Measurements from ENCODE around the gene SRSF12.
"Not testable (repeated sequence)": the region's sequence is repeated elsewhere in the genome, so short reads cannot be mapped to it uniquely, and the experiment has no call there.

The SRSF12 gene

DNA sequence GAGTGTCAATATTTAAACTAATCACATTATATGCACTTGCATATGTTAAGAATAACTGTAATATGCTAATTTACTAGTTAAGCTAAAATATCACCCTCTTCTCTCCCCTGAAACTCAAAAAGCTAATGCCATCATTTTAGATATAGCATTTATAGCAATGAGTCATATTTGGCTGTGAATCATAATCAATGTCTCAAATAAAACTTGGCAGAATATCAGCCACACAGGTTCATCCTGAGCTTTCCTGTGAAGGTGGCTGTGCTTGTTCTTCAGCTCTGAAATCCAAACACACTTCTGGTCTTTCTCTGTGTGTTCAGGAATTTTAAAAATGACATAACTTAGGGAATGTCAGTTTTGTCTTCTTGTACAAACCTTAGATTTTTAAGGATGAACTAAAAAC, 50.1 kb downstream of the SRSF12 start:
- DNase-seq (ENCODE audit: insufficient read length) (no peak), FAIRE-seq (no peak)
- TF ChIP-seq POLR2A (IDR thresholded peaks at IDR 0.05; ENCODE audit: low read depth, low read length) = no peak
- TF ChIP-seq POLR2AphosphoS5 (IDR thresholded peaks at IDR 0.05; ENCODE audit: low read depth, low read length) = no peak
- no peak for TF ChIP-seq TAF1 (IDR thresholded peaks at IDR 0.05; ENCODE audit: borderline replicate concordance, low read depth, low read length)

GRCh38 chr6:89066940-89067646, 50.8 kb downstream of the SRSF12 start:
- no peak for FAIRE-seq
- TF ChIP-seq POLR2AphosphoS5 (IDR thresholded peaks at IDR 0.05; ENCODE audit: low read depth, low read length) = no peak
- no peak for TF ChIP-seq TAF1 (IDR thresholded peaks at IDR 0.05; ENCODE audit: borderline replicate concordance, low read depth, low read length)
- no peak for TF ChIP-seq POLR2A (IDR thresholded peaks at IDR 0.05; ENCODE audit: low read depth, low read length)

GRCh38 chr6:89066121-89066520, 51.8 kb downstream of the SRSF12 start:
- not testable (repeated sequence) for DNase-seq (ENCODE audit: insufficient read length); FAIRE-seq

More at GRCh38 chr6:89066940-89067646, 50.8 kb downstream of the SRSF12 start:
- DNase-seq (ENCODE audit: insufficient read length) = no peak

DNA sequence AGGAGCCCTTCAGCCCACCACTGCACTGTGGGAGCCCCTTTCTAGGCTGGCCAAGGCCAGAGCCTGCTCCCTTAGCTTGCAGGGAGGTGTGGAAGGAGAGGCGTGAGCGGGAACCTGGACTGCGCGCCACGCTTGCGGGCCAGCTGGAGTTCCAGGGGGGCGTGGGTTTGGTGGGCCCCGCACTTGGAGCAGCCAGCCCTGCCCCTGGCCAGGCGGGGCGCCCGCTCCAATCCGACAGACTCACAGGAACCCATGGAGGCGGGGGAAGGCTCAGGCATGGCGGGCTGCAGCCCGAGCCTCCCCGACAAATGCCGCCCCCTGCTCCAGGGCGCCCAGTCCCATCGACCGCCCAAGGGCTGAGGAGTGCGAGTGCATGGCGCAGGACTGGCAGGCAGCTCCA, 52.9 kb downstream of the SRSF12 start:
- DNase-seq (ENCODE audit: insufficient read length); FAIRE-seq: not testable (repeated sequence)

DNA sequence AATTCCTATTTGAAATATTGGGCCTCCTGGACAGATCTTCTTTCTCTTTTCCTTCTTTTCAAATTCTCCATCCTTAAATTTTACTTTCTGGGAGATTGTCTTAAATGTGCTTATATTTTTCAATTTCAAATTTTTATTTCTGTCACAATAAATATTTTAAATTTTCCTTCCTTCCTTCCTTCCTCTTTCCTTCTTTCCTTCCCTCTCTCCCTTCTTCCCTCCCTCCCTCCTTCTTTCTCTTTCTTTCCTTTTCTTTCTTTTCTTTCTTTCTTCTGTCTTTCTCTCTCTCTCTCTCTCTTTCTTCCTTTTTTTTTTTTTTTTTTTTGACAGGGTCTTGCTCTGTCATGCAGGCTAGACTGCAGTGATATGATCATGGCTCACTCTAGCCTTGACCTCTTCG, 54.0 kb downstream of the SRSF12 start:
- DNase-seq (ENCODE audit: insufficient read length) (no peak), FAIRE-seq (no peak)
- TF ChIP-seq POLR2A (IDR thresholded peaks at IDR 0.05; ENCODE audit: low read depth, low read length) (no peak), POLR2AphosphoS5 (IDR thresholded peaks at IDR 0.05; ENCODE audit: low read depth, low read length) (no peak), TAF1 (IDR thresholded peaks at IDR 0.05; ENCODE audit: borderline replicate concordance, low read depth, low read length) (no peak)

DNA sequence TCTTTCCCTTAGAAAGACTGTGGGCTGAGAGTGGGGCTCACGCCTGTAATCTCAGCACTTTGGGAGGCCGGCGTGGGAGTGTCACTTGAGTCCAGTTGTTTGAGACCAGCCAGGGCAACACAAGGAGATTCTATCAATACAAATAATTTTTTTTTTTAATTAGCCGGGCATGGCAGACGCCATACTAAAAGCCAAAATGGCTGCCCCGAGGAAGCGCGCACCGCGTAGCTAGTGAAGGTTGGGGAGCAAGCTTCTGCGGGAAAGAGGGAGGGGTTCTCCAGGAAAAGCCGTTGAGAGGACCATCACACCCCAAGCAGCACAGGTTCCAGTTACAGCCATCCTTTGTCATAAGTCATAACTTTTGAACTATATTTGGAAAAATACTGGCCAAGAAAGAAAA, 58.6 kb downstream of the SRSF12 start:
- FAIRE-seq (no peak), DNase-seq (ENCODE audit: insufficient read length) (no peak)
- TF ChIP-seq POLR2A (IDR thresholded peaks at IDR 0.05; ENCODE audit: low read depth, low read length) = no peak
- no peak for TF ChIP-seq POLR2AphosphoS5 (IDR thresholded peaks at IDR 0.05; ENCODE audit: low read depth, low read length)
- no peak for TF ChIP-seq TAF1 (IDR thresholded peaks at IDR 0.05; ENCODE audit: borderline replicate concordance, low read depth, low read length)

DNA sequence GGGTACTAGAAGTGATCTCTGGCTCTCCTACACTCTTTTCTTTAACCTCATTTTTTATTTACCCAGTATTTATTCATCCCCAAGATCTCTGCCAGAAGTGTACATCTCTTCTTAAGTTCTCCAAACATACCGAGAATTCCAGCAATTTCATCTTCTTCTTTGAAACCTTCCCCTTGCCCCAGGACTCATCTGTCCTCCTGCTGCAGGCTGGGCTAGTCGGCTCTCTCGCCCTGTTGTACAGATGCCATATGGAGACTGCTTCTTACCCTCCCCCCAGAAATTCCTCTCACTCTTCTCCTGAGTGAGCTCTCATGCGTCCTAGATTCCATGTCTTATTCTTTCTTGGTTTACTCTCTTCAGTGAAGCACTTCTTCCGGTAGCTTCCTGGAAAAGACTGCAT, 59.2 kb downstream of the SRSF12 start:
- no peak for FAIRE-seq
- DNase-seq (ENCODE audit: insufficient read length) = no peak
- TF ChIP-seq POLR2AphosphoS5 (IDR thresholded peaks at IDR 0.05; ENCODE audit: low read depth, low read length) = no peak
- TF ChIP-seq TAF1 (IDR thresholded peaks at IDR 0.05; ENCODE audit: borderline replicate concordance, low read depth, low read length) = no peak
- no peak for TF ChIP-seq POLR2A (IDR thresholded peaks at IDR 0.05; ENCODE audit: low read depth, low read length)

- FAIRE-seq (no peak), DNase-seq (ENCODE audit: insufficient read length) (no peak)
- TF ChIP-seq TAF1 (IDR thresholded peaks at IDR 0.05; ENCODE audit: borderline replicate concordance, low read depth, low read length) (no peak), POLR2A (IDR thresholded peaks at IDR 0.05; ENCODE audit: low read depth, low read length) (no peak), POLR2AphosphoS5 (IDR thresholded peaks at IDR 0.05; ENCODE audit: low read depth, low read length) (no peak)
Measured at GRCh38 chr6:89057759-89058158, 60.1 kb downstream of the SRSF12 start.

DNA sequence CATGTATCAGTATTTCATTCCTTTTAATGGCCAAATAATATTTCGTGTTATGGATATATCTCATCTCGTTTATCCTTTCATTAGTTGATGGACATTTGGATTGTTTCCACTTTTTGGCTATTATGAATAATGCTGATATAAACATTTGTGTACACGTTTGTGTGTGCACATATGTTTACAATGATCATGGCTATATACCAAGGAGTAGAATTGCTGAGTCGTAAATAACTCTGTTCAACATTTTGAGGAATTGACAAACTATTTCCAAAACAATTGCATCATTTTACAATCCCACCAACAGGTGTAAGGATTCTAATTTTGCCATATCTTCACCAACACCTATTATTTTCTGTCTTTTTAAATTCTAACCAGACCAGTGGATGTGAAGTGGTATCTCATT, 63.7 kb downstream of the SRSF12 start:
- TF ChIP-seq POLR2AphosphoS5 (IDR thresholded peaks at IDR 0.05; ENCODE audit: low read depth, low read length) (no peak), TAF1 (IDR thresholded peaks at IDR 0.05; ENCODE audit: borderline replicate concordance, low read depth, low read length) (no peak), POLR2A (IDR thresholded peaks at IDR 0.05; ENCODE audit: low read depth, low read length) (no peak)
- FAIRE-seq (no peak), DNase-seq (ENCODE audit: insufficient read length) (no peak)

- DNase-seq (ENCODE audit: insufficient read length) = no peak
- TF ChIP-seq TAF1 (IDR thresholded peaks at IDR 0.05; ENCODE audit: borderline replicate concordance, low read depth, low read length) (no peak), POLR2AphosphoS5 (IDR thresholded peaks at IDR 0.05; ENCODE audit: low read depth, low read length) (no peak), POLR2A (IDR thresholded peaks at IDR 0.05; ENCODE audit: low read depth, low read length) (no peak)
- FAIRE-seq = no peak
Measured at GRCh38 chr6:89051676-89052075, 66.2 kb downstream of the SRSF12 start.

DNA sequence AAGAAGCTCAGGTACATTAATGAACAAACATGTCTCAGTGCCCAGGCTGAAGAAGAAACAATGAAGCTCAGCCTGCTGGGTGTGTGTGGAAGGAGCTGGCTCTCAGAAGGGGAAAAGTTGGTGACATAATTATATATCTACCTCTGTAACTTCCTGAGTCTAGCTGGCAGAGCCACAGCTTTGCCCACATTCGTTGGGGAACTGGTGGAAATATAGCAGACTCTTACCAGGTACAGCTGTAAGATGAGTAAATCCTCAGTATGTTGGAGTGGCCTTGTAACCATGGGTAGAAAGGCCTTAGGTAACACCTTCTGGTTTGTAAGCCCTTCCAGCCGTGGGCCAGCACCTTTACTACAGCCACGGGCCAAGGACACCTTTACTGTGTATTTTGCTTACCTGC, 67.2 kb downstream of the SRSF12 start:
- DNase-seq (ENCODE audit: insufficient read length) (no peak), FAIRE-seq (no peak)
- no peak for TF ChIP-seq POLR2AphosphoS5 (IDR thresholded peaks at IDR 0.05; ENCODE audit: low read depth, low read length)
- no peak for TF ChIP-seq POLR2A (IDR thresholded peaks at IDR 0.05; ENCODE audit: low read depth, low read length)
- no peak for TF ChIP-seq TAF1 (IDR thresholded peaks at IDR 0.05; ENCODE audit: borderline replicate concordance, low read depth, low read length)

GRCh38 chr6:89050155-89050554, 67.7 kb downstream of the SRSF12 start:
- DNase-seq (ENCODE audit: insufficient read length) (no peak), FAIRE-seq (no peak)
- TF ChIP-seq POLR2AphosphoS5 (IDR thresholded peaks at IDR 0.05; ENCODE audit: low read depth, low read length) (no peak), TAF1 (IDR thresholded peaks at IDR 0.05; ENCODE audit: borderline replicate concordance, low read depth, low read length) (no peak), POLR2A (IDR thresholded peaks at IDR 0.05; ENCODE audit: low read depth, low read length) (no peak)

- TF ChIP-seq POLR2A (IDR thresholded peaks at IDR 0.05; ENCODE audit: low read depth, low read length) (no peak), POLR2AphosphoS5 (IDR thresholded peaks at IDR 0.05; ENCODE audit: low read depth, low read length) (no peak), TAF1 (IDR thresholded peaks at IDR 0.05; ENCODE audit: borderline replicate concordance, low read depth, low read length) (no peak)
- DNase-seq (ENCODE audit: insufficient read length) (no peak), FAIRE-seq (no peak)
Measured at GRCh38 chr6:89048985-89049384, 68.9 kb downstream of the SRSF12 start.

All from GM12892 (cell line).